HepG2 (cell line): ENCODE measurements around the gene COL9A2. TPM values are rescaled to one million over a fixed set of nuclear protein-coding genes. Genes with fewer than 3 reads are reported as not detected.

ENCODE experiments used
- ARHGAP35 ChIP-seq: sonication (generic); formaldehyde crosslinking; IDR thresholded peaks from 2 replicates; pipeline ENCODE4 v1.9.0; 2022; ENCODE audit warnings: mild to moderate bottlenecking, inconsistent platforms, moderate library complexity, missing genetic modification reagents, borderline replicate concordance
- HMG20A ChIP-seq: IDR thresholded peaks from 2 replicates; pipeline ENCODE4 v1.6.1; 2016; ENCODE audit warnings: borderline replicate concordance
- IKZF1 ChIP-seq: fragments of 450-650 bp; IDR thresholded peaks from 2 replicates; pipeline ENCODE4 v1.7.1; 2016
- KDM2A ChIP-seq: sonication (generic); formaldehyde crosslinking; IDR thresholded peaks from 2 replicates; pipeline ENCODE4 v1.4.0; 2020; ENCODE audit warnings: low read depth, missing genetic modification reagents, borderline replicate concordance
- PRDM10 ChIP-seq: sonication (generic); formaldehyde crosslinking; IDR thresholded peaks from 2 replicates; pipeline ENCODE4 v1.4.0; 2020; ENCODE audit warnings: low read depth, missing genetic modification reagents
- RXRA ChIP-seq: sonication (generic); formaldehyde crosslinking; IDR thresholded peaks from 2 replicates; pipeline ENCODE4 v1.5.1; 2020; ENCODE audit warnings: missing genetic modification reagents
- RXRB ChIP-seq: IDR thresholded peaks from 2 replicates; pipeline ENCODE4 v1.6.1; 2016; ENCODE audit warnings: borderline replicate concordance, missing genetic modification reagents, missing compliant biosample characterization
- SOX5 ChIP-seq: IDR thresholded peaks from 2 replicates; pipeline ENCODE4 v1.6.1; 2016; ENCODE audit warnings: borderline replicate concordance
- ZBTB21 ChIP-seq: sonication (generic); formaldehyde crosslinking; IDR thresholded peaks from 2 replicates; pipeline ENCODE4 v1.4.0; 2020; ENCODE audit warnings: missing genetic modification reagents
- ZFP62 ChIP-seq: sonication (generic); formaldehyde crosslinking; IDR thresholded peaks from 2 replicates; pipeline ENCODE4 v1.4.0; 2020; ENCODE audit warnings: missing genetic modification reagents
- ZNF704 ChIP-seq: sonication (generic); formaldehyde crosslinking; IDR thresholded peaks from 2 replicates; pipeline ENCODE4 v1.8.1; 2023; ENCODE audit warnings: mild to moderate bottlenecking, inconsistent platforms, moderate library complexity, missing genetic modification reagents, borderline replicate concordance
- ZSCAN9 ChIP-seq: IDR thresholded peaks from 2 replicates; pipeline ENCODE4 v1.6.1; 2016; ENCODE audit warnings: borderline replicate concordance
- polyA plus RNA-seq, 8 experiments: library from polyadenylated mRNA; depleted of rRNA in 3 of 8; stranded (reverse) in 7 of 8; unstranded in 1 of 8; fragments of >200 nt; fragmentation: Illumina TruSeq in 4 of 8; extraction: Trizol in 4 of 8; gene quantifications; 2 replicates each; pipeline versions ENCODE4 v1.2.1 to v1.2.3, GENCODE V29; 2011 to 2016; ENCODE audit warnings: low read depth in 4 of 8, missing spikeins in 1 of 8, mixed read lengths in 1 of 8; ENCODE audit not compliant: insufficient read depth in 1 of 8
- total RNA-seq, 5 experiments: library from RNA; depleted of rRNA; stranded (reverse); fragments of >200 nt; fragmentation: Illumina TruSeq; extraction: Trizol; gene quantifications; 2 replicates each; pipeline ENCODE4 v1.2.3, GENCODE V29; 2016; ENCODE audit warnings: low read depth in 1 of 5
- TF ChIP-seq, protein P1 (sequence below): sonication (generic); formaldehyde crosslinking; IDR thresholded peaks from 2 replicates; pipeline ENCODE4 v1.4.0; 2020; ENCODE audit warnings: missing genetic modification reagents, borderline replicate concordance
- TF ChIP-seq, protein P2 (sequence below): sonication (generic); formaldehyde crosslinking; IDR thresholded peaks from 2 replicates; pipeline ENCODE4 v1.5.0; 2020; ENCODE audit warnings: missing genetic modification reagents, mild to moderate bottlenecking, borderline replicate concordance
- TF ChIP-seq, protein P3 (sequence below), 2 experiments: sonication (generic) in 1 of 2; formaldehyde crosslinking in 1 of 2; IDR thresholded peaks; 2 replicates each; pipeline versions ENCODE4 v1.5.1 to v1.6.1; 2011 to 2020; ENCODE audit warnings: borderline replicate concordance in 1 of 2, low read depth in 1 of 2, low read length in 1 of 2, mild to moderate bottlenecking in 1 of 2, missing genetic modification reagents in 1 of 2, moderate library complexity in 1 of 2
- TF ChIP-seq, protein P4 (sequence below): sonication (generic); formaldehyde crosslinking; IDR thresholded peaks from 2 replicates; pipeline ENCODE4 v1.8.1; 2023; ENCODE audit warnings: mild to moderate bottlenecking, moderate library complexity, missing genetic modification reagents
- TF ChIP-seq, protein P5 (sequence below): sonication (generic); formaldehyde crosslinking; IDR thresholded peaks from 2 replicates; pipeline ENCODE4 v1.8.1; 2023; ENCODE audit warnings: mild to moderate bottlenecking, missing genetic modification reagents

Gene COL9A2
- total and polyA plus RNA-seq, 2 of the 13 experiments (the other 11 are each of a cell fraction or from before 2014, with no cell fraction given) = 20.2 to 26.9 TPM

DNA sequence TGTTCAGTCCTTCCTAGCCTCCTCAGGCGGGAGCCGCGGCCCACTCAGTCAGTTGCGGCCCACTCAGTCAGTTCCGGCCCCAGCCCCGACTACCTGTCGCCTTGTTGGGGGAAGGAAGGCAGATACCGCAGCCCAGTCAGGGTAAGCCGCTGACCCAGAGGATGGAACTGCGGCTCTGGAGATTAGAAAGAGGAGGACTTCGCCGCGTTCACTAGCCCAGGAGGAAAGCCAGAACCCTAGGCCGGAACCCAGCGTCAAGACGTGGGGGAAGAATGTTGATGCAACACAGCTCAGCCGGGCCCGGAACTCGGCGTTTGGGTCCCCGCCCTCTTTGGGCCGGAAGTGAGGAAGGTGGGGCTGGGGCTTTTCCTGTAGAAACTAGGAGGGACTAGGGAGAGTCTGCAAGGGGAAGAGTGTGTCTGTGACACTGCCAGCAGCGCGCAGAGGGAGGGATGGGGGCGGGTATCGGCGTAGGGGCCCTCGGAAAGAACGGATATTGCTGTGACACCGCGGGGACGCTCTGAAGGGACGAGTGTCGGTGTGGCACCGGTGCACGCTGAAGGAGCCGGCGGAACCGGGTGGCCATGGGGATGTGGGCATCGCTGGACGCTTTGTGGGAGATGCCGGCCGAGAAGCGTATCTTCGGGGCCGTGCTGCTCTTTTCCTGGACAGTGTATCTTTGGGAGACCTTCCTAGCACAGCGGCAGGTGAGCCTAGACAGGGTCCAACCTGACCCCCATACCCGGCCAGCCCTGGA, 59.2 kb downstream of the COL9A2 start, which contains the start of gene ZMPSTE24 (continued):
- TF ChIP-seq, protein P1, sequence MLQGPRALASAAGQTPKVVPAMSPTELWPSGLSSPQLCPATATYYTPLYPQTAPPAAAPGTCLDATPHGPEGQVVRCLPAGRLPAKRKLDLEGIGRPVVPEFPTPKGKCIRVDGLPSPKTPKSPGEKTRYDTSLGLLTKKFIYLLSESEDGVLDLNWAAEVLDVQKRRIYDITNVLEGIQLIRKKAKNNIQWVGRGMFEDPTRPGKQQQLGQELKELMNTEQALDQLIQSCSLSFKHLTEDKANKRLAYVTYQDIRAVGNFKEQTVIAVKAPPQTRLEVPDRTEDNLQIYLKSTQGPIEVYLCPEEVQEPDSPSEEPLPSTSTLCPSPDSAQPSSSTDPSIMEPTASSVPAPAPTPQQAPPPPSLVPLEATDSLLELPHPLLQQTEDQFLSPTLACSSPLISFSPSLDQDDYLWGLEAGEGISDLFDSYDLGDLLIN (CRISPR knock-in tag) = no peak
- TF ChIP-seq ZFP62 (CRISPR knock-in tag) (no peak), ZSCAN9 (CRISPR knock-in tag) (peak; percentile 88), ZBTB21 (CRISPR knock-in tag) (peak; percentile 51; the same call in 1 of the 2 replicates), HMG20A (no peak), ZNF704 (no peak), SOX5 (CRISPR knock-in tag) (peak; percentile 47; the same call in 1 of the 2 replicates), PRDM10 (CRISPR knock-in tag) (peak; percentile 55; the same call in 1 of the 2 replicates), IKZF1 (no peak), RXRA (CRISPR knock-in tag) (peak; percentile 79), RXRB (CRISPR knock-in tag) (peak; percentile 68), ARHGAP35 (CRISPR knock-in tag) (0 out of 2 replicates have a peak, but pooled peaks have one; percentile 33), KDM2A (peak; percentile 95)
- TF ChIP-seq, protein P2, sequence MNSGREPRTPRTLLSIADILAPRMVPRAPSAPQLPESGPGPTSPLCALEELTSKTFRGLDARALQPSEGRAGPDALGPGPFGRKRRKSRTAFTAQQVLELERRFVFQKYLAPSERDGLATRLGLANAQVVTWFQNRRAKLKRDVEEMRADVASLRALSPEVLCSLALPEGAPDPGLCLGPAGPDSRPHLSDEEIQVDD (CRISPR knock-in tag) = peak; percentile 52; the same call in 1 of the 2 replicates
- TF ChIP-seq, protein P3, sequence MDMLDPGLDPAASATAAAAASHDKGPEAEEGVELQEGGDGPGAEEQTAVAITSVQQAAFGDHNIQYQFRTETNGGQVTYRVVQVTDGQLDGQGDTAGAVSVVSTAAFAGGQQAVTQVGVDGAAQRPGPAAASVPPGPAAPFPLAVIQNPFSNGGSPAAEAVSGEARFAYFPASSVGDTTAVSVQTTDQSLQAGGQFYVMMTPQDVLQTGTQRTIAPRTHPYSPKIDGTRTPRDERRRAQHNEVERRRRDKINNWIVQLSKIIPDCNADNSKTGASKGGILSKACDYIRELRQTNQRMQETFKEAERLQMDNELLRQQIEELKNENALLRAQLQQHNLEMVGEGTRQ (IDR thresholded peaks at IDR 0.05; ENCODE audit: low read depth, low read length) = no peak
- TF ChIP-seq, protein P3 (CRISPR knock-in tag; IDR thresholded peaks at IDR 0.05; ENCODE audit: borderline replicate concordance) = peak; percentile 44; the same call in 1 of the 2 replicates
- TF ChIP-seq, protein P4, sequence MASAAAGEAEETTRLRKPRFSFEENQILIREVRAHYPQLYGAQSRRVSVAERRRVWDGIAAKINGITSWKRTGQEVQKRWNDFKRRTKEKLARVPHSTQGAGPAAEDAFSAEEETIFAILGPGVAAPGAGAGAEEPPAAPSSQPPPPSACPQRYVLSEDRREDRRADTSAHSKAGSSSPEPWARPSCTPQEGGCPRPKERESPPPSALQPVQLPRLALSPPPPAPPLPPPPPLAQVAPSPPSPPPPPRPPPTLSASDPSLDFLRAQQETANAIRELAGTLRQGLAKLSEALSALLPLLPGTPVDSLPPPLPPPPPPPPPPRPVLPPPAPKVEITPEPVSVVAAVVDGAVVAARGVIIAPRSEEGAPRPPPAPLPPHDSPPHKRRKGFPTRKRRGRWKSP (CRISPR knock-in tag) = peak; percentile 89
- TF ChIP-seq, protein P5, sequence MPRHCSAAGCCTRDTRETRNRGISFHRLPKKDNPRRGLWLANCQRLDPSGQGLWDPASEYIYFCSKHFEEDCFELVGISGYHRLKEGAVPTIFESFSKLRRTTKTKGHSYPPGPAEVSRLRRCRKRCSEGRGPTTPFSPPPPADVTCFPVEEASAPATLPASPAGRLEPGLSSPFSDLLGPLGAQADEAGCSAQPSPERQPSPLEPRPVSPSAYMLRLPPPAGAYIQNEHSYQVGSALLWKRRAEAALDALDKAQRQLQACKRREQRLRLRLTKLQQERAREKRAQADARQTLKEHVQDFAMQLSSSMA (CRISPR knock-in tag) = peak; percentile 98
